T-helper 2 cell treated with Interferon-gamma antibody and Interleukin-4, amounts not matched to agents 5 μg/mL and 100 μg/mL, for 36 hours (primary cell): ENCODE data around the gene RBMS1.

Source experiments
- DNase-seq: peaks from one replicate; pipeline ENCODE4 v3.0.0; 2021; ENCODE audit warnings: low spot score
- H3K27ac Mint-ChIP-seq: one replicate; pipeline ENCODE4 v1.8.0; 2021; ENCODE audit warnings: mild to moderate bottlenecking, mixed read lengths
- H3K27me3 Mint-ChIP-seq: one replicate; pipeline ENCODE4 v1.8.0; 2021; ENCODE audit warnings: low read depth, mixed read lengths
- H3K36me3 Mint-ChIP-seq: one replicate; pipeline ENCODE4 v1.8.0; 2021; ENCODE audit warnings: low read depth, mixed read lengths
- H3K4me1 Mint-ChIP-seq: one replicate; pipeline ENCODE4 v1.8.0; 2021; ENCODE audit warnings: low read depth, mixed read lengths
- H3K4me3 Mint-ChIP-seq: one replicate; pipeline ENCODE4 v1.8.0; 2022; ENCODE audit warnings: mild to moderate bottlenecking, moderate library complexity, mixed read lengths
- H3K9me3 Mint-ChIP-seq: one replicate; pipeline ENCODE4 v1.8.0; 2021; ENCODE audit warnings: mixed read lengths

RBMS1 gene

GRCh38 chr2:160309585-160309984, 184.0 kb downstream of the RBMS1 start:
- Mint-ChIP-seq H3K36me3 (peaks cover 22% of the 10 kb centered on the region), H3K27me3 (no peaks in the 10 kb centered on the region), H3K27ac (no peak overlapping the region), H3K4me1 (no peaks in the 10 kb centered on the region), H3K9me3 (no peaks in the 10 kb centered on the region), H3K4me3 (no peak overlapping the region)
- DNase-seq: no peak

GRCh38 chr2:160308915-160309314, 184.7 kb downstream of the RBMS1 start:
- no peak for DNase-seq
- Mint-ChIP-seq H3K4me1 (no peaks in the 10 kb centered on the region), H3K36me3 (peaks cover 23% of the 10 kb centered on the region), H3K9me3 (no peaks in the 10 kb centered on the region), H3K27ac (no peak overlapping the region), H3K27me3 (no peaks in the 10 kb centered on the region), H3K4me3 (no peak overlapping the region)

- Mint-ChIP-seq H3K27me3 (no peaks in the 10 kb centered on the region), H3K9me3 (no peaks in the 10 kb centered on the region), H3K27ac (no peak overlapping the region), H3K36me3 (peaks cover 27% of the 10 kb centered on the region), H3K4me1 (no peaks in the 10 kb centered on the region), H3K4me3 (no peak overlapping the region)
- no peak for DNase-seq
Observed at GRCh38 chr2:160308476-160308875, 185.1 kb downstream of the RBMS1 start.

DNA sequence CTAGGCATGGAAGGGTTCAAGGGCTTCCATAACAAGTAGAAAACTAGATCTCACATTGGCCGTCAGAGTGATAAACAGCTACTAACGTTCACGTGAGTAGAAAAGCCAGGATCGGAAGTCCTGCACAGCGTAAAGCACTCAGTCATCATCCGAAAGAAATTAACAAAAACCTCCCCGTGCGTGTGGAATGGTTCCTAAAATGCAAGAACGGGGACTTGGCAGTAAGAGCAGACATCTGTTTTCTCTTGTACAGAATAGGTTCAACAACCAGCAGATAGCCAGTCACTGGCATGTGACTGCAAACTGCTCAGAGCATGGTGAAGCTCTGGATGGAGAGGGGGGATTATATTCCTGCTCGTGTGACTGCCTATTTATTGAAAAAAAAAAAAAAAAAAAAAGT, 186.6 kb downstream of the RBMS1 start:
- no peak for DNase-seq
- H3K4me3 Mint-ChIP-seq: no peak overlapping the region
- H3K4me1 Mint-ChIP-seq: no peaks in the 10 kb centered on the region
- H3K9me3 Mint-ChIP-seq: no peaks in the 10 kb centered on the region
- H3K27me3 Mint-ChIP-seq: no peaks in the 10 kb centered on the region
- no peak overlapping the region for H3K27ac Mint-ChIP-seq
- H3K36me3 Mint-ChIP-seq: peaks cover 34% of the 10 kb centered on the region

DNA sequence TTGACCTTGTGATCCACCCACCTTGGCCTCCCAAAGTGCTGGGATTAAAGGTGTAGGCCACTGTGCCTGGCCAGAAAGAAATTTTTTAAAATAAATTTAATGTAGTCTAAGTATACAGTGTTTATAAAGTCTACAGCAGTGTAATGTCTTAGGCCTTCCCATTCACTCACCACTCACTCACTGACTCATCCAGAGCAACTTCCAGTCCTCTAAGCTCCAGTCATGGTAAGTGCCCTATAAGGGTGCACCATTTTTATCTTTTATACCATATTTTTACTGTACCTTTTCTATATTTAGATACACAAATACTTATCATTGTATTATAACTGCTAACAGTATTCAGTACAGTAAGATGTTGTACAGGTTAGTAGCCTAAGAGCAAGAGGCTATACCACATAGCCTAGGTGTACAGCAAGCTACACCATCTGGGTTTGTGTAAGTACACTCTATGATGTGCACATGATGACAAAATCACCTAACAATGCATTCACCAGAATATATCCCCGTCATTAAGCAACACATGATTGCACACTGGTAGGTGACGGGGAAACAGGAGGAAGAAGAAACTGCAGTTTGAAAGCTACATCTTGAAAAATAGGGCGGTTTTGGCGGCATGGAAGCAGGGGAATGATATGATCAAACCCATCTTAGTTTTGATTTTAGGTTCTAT, 188.4 kb downstream of the RBMS1 start:
- Mint-ChIP-seq H3K36me3 (peaks cover 32% of the 10 kb centered on the region), H3K4me1 (peaks cover 2% of the 10 kb centered on the region), H3K27ac (no peak overlapping the region)

DNA sequence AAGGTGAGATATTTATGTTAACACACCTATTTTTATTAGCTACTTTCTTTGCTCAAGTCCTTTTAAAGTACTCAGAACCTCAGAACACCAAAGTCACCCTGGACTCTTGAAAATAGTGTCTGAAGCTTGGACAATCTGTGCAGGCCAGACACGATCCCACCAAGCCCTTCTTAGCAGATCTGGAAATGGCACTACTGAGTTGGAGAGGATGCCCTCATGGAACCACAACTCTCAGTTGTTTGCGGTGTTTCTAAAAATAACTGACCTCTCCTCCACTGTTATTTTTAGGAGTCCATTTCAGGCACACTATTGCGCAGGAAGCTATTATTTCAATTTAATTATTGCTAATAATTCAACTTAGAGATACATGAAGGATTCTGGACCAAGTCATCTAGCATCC, 190.1 kb downstream of the RBMS1 start:
- peaks cover 39% of the 10 kb centered on the region for H3K36me3 Mint-ChIP-seq
- H3K9me3 Mint-ChIP-seq: no peaks in the 10 kb centered on the region
- H3K27me3 Mint-ChIP-seq: no peaks in the 10 kb centered on the region
- no peak overlapping the region for H3K27ac Mint-ChIP-seq
- peaks cover 15% of the 10 kb centered on the region for H3K4me1 Mint-ChIP-seq
- DNase-seq: no peak
- no peak overlapping the region for H3K4me3 Mint-ChIP-seq

More for the DNA sequence above, 188.4 kb downstream of the RBMS1 start:
- H3K27me3 Mint-ChIP-seq: no peaks in the 10 kb centered on the region
- no peak overlapping the region for H3K4me3 Mint-ChIP-seq
- DNase-seq: no peak
- H3K9me3 Mint-ChIP-seq: no peaks in the 10 kb centered on the region

DNA sequence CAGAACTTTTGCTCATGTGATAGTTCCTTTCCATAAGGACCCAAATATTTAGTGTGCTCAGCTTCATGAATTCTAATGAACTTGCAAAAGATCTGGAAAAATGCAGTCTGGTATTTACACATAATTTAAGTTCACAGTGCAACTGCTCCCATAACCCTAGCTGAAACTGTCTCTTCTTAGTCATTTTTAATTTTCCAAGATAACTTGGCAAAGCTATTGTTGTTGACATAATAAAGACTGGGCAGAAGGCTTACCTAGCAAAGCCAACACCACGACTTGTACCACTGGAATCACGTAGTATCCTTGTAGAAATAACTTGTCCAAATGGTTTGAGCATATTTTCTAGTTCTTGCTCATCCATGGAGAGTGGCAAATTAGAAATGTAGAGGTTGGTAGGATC, 190.5 kb downstream of the RBMS1 start:
- peaks cover 44% of the 10 kb centered on the region for H3K36me3 Mint-ChIP-seq
- DNase-seq: no peak
- no peak overlapping the region for H3K4me3 Mint-ChIP-seq
- no peak overlapping the region for H3K27ac Mint-ChIP-seq
- H3K9me3 Mint-ChIP-seq: no peaks in the 10 kb centered on the region
- no peaks in the 10 kb centered on the region for H3K27me3 Mint-ChIP-seq
- H3K4me1 Mint-ChIP-seq: peaks cover 19% of the 10 kb centered on the region

DNA sequence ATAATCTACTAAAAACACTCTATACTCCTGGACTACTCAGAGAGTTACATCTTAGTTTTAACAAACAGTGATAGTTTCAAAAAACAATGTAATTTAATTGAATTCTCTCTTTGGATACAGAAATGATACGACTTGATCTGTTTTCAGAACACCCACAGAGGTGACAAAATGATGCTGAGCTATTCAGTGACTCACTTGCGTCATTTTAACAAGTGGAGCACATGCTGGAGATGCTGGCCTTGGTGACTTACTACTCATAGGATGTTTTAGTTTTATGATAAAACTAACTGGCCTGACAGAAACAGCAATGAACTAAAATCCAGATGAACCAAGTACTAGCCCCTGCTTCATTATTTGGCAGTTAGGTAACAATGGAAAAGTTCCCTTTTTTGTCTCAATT, 192.2 kb downstream of the RBMS1 start:
- Mint-ChIP-seq H3K4me3 (no peak overlapping the region), H3K4me1 (peaks cover 33% of the 10 kb centered on the region), H3K27me3 (no peaks in the 10 kb centered on the region), H3K36me3 (peaks cover 57% of the 10 kb centered on the region), H3K27ac (no peak overlapping the region), H3K9me3 (no peaks in the 10 kb centered on the region)
- DNase-seq: peak; percentile 57

- H3K36me3 Mint-ChIP-seq: peaks cover 63% of the 10 kb centered on the region
Observed at GRCh38 chr2:160300203-160300602, 193.4 kb downstream of the RBMS1 start.

GRCh38 chr2:160299540-160299939, 194.1 kb downstream of the RBMS1 start:
- no peaks in the 10 kb centered on the region for H3K9me3 Mint-ChIP-seq
- DNase-seq: peak; percentile 21
- H3K4me1 Mint-ChIP-seq: peaks cover 48% of the 10 kb centered on the region
- peak overlapping the region; percentile 8 for H3K27ac Mint-ChIP-seq
- H3K27me3 Mint-ChIP-seq: no peaks in the 10 kb centered on the region
- H3K4me3 Mint-ChIP-seq: no peak overlapping the region
- H3K36me3 Mint-ChIP-seq: peaks cover 64% of the 10 kb centered on the region

More at GRCh38 chr2:160300203-160300602, 193.4 kb downstream of the RBMS1 start:
- DNase-seq: no peak
- H3K27me3 Mint-ChIP-seq: no peaks in the 10 kb centered on the region
- no peaks in the 10 kb centered on the region for H3K9me3 Mint-ChIP-seq
- H3K4me3 Mint-ChIP-seq: no peak overlapping the region
- peaks cover 44% of the 10 kb centered on the region for H3K4me1 Mint-ChIP-seq
- H3K27ac Mint-ChIP-seq: peak overlapping the region; percentile 0

DNA sequence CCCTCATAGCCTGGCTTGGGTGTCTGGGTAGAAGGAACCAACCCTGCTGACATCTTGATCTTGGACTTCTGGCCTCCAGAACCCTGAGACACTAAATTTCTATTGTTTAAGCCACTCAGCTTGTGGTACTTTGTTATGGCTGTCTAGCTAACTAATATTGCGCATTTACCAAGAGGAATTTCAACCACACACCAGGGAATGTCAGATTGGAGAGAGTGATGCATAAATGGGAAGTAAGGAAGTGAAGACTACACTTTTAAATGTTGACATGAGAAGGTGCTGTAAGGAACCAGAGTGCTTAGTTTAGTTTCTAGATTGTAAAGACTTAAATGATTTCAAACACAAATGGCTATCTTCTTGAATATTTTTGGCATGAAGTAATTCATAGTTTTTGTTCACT, 194.6 kb downstream of the RBMS1 start:
- Mint-ChIP-seq H3K4me1 (peaks cover 52% of the 10 kb centered on the region), H3K4me3 (no peak overlapping the region), H3K27me3 (no peaks in the 10 kb centered on the region), H3K9me3 (no peaks in the 10 kb centered on the region), H3K36me3 (peaks cover 68% of the 10 kb centered on the region), H3K27ac (no peak overlapping the region)
- DNase-seq: no peak

- no peaks in the 10 kb centered on the region for H3K27me3 Mint-ChIP-seq
- H3K4me3 Mint-ChIP-seq: no peak overlapping the region
- no peak for DNase-seq
- H3K27ac Mint-ChIP-seq: no peak overlapping the region
- H3K9me3 Mint-ChIP-seq: no peaks in the 10 kb centered on the region
- peaks cover 52% of the 10 kb centered on the region for H3K4me1 Mint-ChIP-seq
- H3K36me3 Mint-ChIP-seq: peaks cover 74% of the 10 kb centered on the region
Observed at GRCh38 chr2:160295519-160296207, 197.9 kb downstream of the RBMS1 start.

- H3K36me3 Mint-ChIP-seq: peaks cover 71% of the 10 kb centered on the region
- peaks cover 47% of the 10 kb centered on the region for H3K4me1 Mint-ChIP-seq
- H3K27me3 Mint-ChIP-seq: no peaks in the 10 kb centered on the region
- no peaks in the 10 kb centered on the region for H3K9me3 Mint-ChIP-seq
- no peak overlapping the region for H3K27ac Mint-ChIP-seq
- DNase-seq: no peak
- no peak overlapping the region for H3K4me3 Mint-ChIP-seq
Observed at GRCh38 chr2:160294889-160295288, 198.7 kb downstream of the RBMS1 start.

GRCh38 chr2:160294339-160294803, 199.2 kb downstream of the RBMS1 start:
- Mint-ChIP-seq H3K4me3 (no peak overlapping the region), H3K9me3 (no peaks in the 10 kb centered on the region), H3K27me3 (no peaks in the 10 kb centered on the region), H3K27ac (no peak overlapping the region), H3K4me1 (peaks cover 42% of the 10 kb centered on the region), H3K36me3 (peaks cover 68% of the 10 kb centered on the region)
- peak; percentile 31 for DNase-seq
